NCI-H2227 (cell line): ENCODE data around the gene KCNQ1OT1.

ENCODE experiments used
- DNase-seq: peaks from one replicate; lab custom pipeline; 2025; ENCODE audit not compliant: unreplicated experiment; lab: John Stamatoyannopoulos, UW

KCNQ1OT1 gene

GRCh38 chr11:2612884-2613571, 86.8 kb downstream of the KCNQ1OT1 start:
- DNase-seq = no peak

DNA sequence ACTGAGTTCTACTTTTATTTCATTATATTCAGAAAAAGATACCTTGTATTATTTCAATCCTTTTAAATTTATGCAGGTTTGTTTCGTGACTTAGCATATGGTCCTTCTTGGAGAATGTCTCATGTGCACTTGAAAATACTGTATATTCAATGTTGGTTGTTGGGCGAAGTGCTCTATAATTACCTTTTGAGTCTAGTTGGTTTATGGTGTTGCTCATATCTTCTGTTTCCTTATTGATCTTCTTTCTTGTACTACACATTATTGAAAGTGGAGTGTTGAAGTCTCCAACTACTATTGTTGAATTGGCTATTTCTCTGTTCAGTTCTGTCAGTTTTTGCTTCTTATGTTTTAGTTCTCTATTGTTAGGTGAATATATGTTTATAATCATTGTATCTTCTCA, 90.4 kb downstream of the KCNQ1OT1 start:
- no peak for DNase-seq

DNA sequence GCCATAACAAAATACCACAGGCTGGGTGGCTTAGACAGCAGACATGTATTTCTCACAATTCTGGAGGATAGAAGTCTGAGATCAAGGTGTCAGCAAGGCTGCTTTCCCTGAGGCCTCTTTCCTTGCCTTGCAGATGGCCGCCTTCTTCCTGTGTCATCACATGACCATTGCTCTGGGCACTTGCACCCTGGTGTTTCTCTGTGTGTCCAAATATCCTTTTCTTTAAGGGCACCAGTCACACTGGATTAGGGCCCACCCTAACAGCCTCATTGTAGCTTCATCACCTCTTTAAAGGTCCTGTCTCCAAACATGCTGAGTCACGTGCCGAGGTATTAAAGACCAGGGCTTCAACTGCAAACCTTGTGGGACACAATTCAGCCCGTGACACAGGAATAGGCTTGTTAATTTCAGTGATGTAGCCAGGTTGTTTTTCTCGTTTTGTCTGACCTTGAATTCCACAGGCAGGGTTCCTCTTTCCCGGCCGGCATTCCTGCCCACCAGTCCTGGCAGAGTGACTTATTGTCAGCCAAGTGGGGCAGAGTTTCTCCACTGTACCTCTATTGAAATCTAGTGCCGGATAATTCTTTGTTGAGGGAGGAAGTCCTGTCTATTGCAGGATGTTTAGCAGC, 100.1 kb downstream of the KCNQ1OT1 start:
- no peak for DNase-seq

- DNase-seq = no peak
Observed at GRCh38 chr11:2595204-2595603, 104.6 kb downstream of the KCNQ1OT1 start.

- DNase-seq = no peak
Observed at GRCh38 chr11:2594267-2594666, 105.5 kb downstream of the KCNQ1OT1 start.

- DNase-seq = no peak
Observed at GRCh38 chr11:2593393-2593950, 106.3 kb downstream of the KCNQ1OT1 start.

GRCh38 chr11:2592559-2593392, 107.0 kb downstream of the KCNQ1OT1 start:
- no peak for DNase-seq

- no peak for DNase-seq
Observed at GRCh38 chr11:2591805-2592204, 108.0 kb downstream of the KCNQ1OT1 start.

DNA sequence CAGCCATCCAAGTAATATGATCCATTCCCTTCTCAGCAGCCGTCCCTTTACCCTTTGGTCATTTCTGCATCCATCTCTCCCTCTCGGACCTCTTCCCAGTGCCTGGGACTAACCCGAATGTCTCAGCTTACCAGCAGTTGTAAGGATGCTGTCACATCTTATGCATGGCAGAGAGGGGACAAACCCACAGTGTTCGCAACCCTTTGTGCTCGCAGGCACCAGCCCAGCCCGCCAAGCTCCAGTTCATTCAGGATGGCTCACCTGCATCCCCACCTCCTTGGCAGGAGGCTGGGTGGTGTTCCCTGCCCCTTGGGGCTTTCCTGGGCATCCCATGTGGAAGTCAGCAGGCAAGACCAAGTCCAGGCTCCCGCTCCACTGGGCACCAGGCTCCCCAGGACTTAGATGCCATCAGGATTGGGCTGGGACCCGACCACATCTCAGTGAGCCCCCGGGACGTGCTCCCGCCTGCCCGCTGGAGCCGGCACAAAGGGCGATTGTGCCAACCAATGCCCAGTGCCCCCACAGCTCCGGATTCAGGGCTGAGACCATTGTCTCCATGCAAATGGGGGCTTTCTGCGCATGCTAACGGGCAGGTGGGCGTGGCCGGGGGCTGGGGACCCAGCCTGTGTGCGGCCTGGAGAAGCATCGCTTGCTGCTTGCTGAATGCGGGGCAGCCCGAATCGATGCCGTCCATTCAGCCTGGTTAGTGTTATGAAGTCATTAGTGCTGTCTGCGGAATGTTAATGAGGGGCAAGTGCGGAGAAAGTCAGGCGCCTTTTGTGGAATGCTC, 108.6 kb downstream of the KCNQ1OT1 start:
- DNase-seq = no peak

DNA sequence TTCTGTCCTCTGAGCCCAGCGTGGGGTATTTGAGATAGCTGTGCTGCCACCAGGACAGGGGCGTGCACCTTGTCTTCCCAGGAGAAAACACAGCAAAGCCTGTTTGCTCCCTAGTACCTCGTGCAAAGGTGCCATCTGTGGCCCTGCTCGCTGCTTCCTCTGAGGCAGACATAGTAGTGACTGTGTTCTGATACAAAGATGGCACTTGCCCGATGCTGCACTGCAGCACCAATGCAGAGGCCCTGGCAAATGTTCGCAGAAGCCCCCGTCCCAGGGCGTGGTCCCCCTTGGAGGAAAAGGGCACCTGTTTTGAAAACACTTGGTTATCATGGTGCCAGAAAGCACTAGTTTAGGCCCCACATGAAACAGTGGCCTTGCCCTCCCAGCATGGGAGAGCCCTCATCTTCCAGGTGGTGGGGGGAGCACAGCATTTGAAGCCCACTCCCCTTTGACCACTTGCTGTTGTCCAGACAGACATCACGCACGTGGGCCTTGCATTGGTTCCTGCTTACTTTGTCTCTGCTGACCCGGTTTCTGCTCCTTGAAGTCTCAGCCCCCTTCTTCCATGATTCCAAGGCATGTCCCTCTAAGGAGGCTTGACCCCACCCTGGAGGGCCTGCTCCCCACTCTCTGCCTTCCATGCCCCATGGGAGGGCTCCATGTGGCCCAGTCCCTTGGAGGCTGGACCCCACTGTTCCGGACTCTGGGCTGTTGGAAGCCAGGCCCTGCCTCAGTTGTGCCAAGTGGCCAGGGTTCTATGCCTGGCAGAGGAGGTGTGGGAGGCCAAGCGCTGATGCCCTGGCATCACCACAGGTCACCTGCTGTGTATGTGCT, 109.4 kb downstream of the KCNQ1OT1 start:
- no peak for DNase-seq

DNA sequence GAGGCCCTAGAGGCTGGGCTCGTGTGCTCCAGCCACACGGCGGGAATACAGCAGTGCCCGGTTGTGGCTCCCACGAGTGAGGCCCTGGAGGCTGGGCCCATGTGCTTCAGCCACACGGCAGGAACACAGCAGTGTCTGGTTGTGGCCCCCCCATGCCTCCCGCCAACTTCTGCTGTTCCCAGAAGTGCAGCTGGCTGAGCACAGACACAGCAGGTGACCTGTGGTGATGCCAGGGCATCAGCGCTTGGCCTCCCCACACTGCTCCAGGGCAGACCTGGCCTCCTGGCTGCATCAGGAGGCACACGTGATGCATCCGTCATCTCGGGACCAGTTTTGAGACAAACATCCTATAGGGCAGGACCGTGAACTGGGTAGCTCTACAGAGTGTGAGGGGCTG, 110.3 kb downstream of the KCNQ1OT1 start:
- DNase-seq = no peak

GRCh38 chr11:2588809-2589537, 110.8 kb downstream of the KCNQ1OT1 start:
- DNase-seq = no peak

GRCh38 chr11:2587976-2588748, 111.6 kb downstream of the KCNQ1OT1 start:
- no peak for DNase-seq

DNA sequence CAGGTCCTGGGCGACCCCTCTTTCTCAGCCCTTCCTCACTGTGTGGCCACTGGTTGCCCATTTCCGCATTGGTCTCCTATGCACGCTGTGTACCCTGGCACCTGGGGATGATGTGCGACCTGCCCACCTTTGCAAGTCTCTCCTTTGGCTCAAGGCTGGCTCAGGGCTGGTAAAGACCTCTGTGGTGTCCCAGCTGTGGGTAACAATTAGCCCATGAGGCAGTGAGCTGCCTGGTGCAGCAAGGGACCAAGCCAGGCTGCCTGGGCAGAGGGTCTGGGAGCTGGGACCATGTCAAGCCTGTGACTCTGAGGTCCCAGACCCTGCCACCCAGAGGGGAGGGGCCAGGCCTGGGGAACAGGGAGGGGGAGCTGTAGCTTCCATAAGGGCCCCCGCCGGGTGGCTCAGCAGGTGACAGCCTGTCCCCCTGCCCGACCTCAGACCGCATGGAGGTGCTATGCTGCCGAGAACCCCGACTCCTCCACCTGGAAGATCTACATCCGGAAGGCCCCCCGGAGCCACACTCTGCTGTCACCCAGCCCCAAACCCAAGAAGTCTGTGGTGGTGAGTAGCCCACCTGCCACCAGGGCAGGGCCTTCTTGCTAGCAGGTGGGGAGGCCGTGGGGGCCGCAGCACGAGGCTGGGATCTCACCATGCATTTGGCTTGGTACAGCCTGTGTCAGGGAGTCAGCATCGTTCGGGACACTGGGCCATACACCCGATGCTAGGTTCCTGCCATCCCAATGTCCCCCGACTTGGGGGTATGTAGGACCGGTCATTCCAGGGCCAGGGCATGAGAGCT, 112.5 kb downstream of the KCNQ1OT1 start:
- DNase-seq = no peak

GRCh38 chr11:2586793-2587131, 113.0 kb downstream of the KCNQ1OT1 start:
- DNase-seq = no peak

GRCh38 chr11:2586087-2586792, 113.6 kb downstream of the KCNQ1OT1 start:
- no peak for DNase-seq

DNA sequence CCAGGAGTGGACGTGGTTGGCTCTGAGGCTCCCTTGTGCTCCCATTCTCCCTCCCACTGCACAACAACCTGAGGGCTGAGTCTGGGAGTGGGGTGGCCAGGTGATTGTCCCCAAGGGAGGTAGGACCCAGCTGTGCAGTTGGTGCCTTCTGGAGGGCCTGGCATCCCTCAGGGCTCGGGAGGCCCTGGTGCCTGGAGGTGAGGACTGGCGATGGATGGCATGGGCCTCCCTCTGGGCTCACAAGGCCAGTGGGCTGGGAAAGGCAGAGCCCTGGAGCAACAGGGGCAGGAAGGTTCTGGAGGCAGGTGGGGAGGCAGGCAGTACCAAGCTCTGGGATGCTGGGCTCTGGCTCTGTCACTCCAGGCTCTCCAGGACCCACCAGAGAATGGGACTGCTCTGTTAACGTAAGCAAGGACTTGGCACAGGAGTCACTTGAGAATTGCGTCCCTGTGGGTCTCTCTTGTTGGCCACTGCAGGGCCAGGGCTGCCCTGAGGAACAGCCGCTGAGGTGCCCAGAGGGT, 114.2 kb downstream of the KCNQ1OT1 start:
- DNase-seq = no peak
